Measurements from ENCODE around the gene CDC34. TPM values are rescaled to one million over a fixed set of nuclear protein-coding genes. Genes with fewer than 3 reads are reported as not detected.

The CDC34 gene
- total and polyA plus RNA-seq, 2 of the 8 experiments (the other 6 are each of a cell fraction or from before 2014, with no cell fraction given) = 95.9 to 129 TPM

- Histone ChIP-seq H2BK12ac (ENCODE audit: low read depth, low read length) (no peak overlapping the region), H3K23me2 (ENCODE audit: low read depth, low read length) (peaks cover 7% of the 10 kb centered on the region; the same call in 1 of the 2 replicates), H3K4ac (replicated peaks; ENCODE audit: insufficient read length, low read depth, low read length) (no peak overlapping the region), H3K79me2 (ENCODE audit: control insufficient read depth in 1 of 2, insufficient read depth in 2 of 2, low read length in 2 of 2) (no peaks in the 10 kb centered on the region), H4K20me1 (replicated peaks in 1 of 2; ENCODE audit: control insufficient read depth in 1 of 2, insufficient read depth in 2 of 2, low read length in 2 of 2) (peaks cover 0 to 2% of the 10 kb centered on the region in 2 experiments), H3K36me3 (ENCODE audit: control insufficient read depth in 2 of 4, insufficient read depth in 4 of 4, low read length in 3 of 4) (no peaks in the 10 kb centered on the region), H3K27ac (ENCODE audit: low read depth, low read length) (no peak overlapping the region), H4K91ac (replicated peaks; ENCODE audit: insufficient read length, low read length) (no peak overlapping the region), H3K79me1 (ENCODE audit: low read depth, low read length) (no peaks in the 10 kb centered on the region; the same call in 1 of the 2 replicates), H3K9me3 (ENCODE audit: insufficient read depth in 2 of 2, low read depth in 1 of 2, low read length in 1 of 2) (peaks cover 0 to 9% of the 10 kb centered on the region in 2 experiments; a peak in 2 of 4 replicates), H3K27me3 (replicated peaks in 1 of 4; ENCODE audit: control insufficient read depth in 3 of 4, extremely low read depth in 1 of 4, insufficient read depth in 3 of 4, low read length in 3 of 4) (no peaks in the 10 kb centered on the region; a peak in 1 of 7 replicates), H2AK5ac (ENCODE audit: low read depth, low read length) (no peak overlapping the region), H3K23ac (ENCODE audit: insufficient read length) (no peak overlapping the region), H2BK20ac (ENCODE audit: low read length) (no peak overlapping the region), H2BK120ac (replicated peaks; ENCODE audit: low read depth, low read length) (no peak overlapping the region), H3K56ac (replicated peaks; ENCODE audit: insufficient read length, low read depth, low read length) (no peak overlapping the region), H3K4me3 (ENCODE audit: extremely low read depth in 1 of 4, insufficient read depth in 2 of 4, low read depth in 3 of 4, low read length in 4 of 4) (no peak overlapping the region), H2AFZ (ENCODE audit: low read length) (no peak overlapping the region), H3K9ac (replicated peaks in 1 of 4; ENCODE audit: extremely low read depth in 1 of 4, low read depth in 3 of 4, low read length in 3 of 4) (no peak overlapping the region), H2BK5ac (ENCODE audit: low read depth, low read length) (no peak overlapping the region), H3K4me1 (replicated peaks in 1 of 4; ENCODE audit: control insufficient read depth in 3 of 4, insufficient read depth in 4 of 4, low read length in 3 of 4) (peaks cover 0 to 18% (median 10%) of the 10 kb centered on the region in 4 experiments; a peak in 6 of 7 replicates), H4K5ac (ENCODE audit: insufficient read length, low read depth, low read length) (no peak overlapping the region), H3K18ac (ENCODE audit: extremely low read depth, low read length) (no peak overlapping the region), H3K4me2 (ENCODE audit: insufficient read depth in 1 of 2, low read depth in 2 of 2, low read length in 2 of 2) (no peak overlapping the region), H2BK15ac (ENCODE audit: low read length) (no peak overlapping the region), H4K8ac (ENCODE audit: extremely low read depth, insufficient read depth, low read length) (no peak overlapping the region), H3K14ac (ENCODE audit: insufficient read length) (no peak overlapping the region)
- FAIRE-seq = no peak
- ChIA-PET CTCF (ENCODE audit: partially characterized antibody) (interaction anchor here (0.7 to 5.8 kb wide), 7 partner anchors 12 to 188 kb away, joined by 3 to 23 read pairs (median 4); no protein-coding TSS in a partner anchor), POLR2A (ENCODE audit: partially characterized antibody) (interaction anchor here (1.8 kb wide), 1 partner anchor 98 kb away, joined by 6 read pairs; no protein-coding TSS in a partner anchor)
- no peak for DNase-seq (ENCODE audit: low read depth in 1 of 2, low spot score in 2 of 2)
- 87% methylated on average over 20 of the region's 20 CpGs; no CpG with 5 or more reads in 1 of the 2 experiments for WGBS, 2 experiments (ENCODE audit: extremely low coverage in 1 of 2, insufficient coverage in 1 of 2, insufficient read length in 1 of 2, insufficient replicate concordance in 2 of 2, low coverage in 1 of 2, low lambda C conversion rate in 2 of 2, missing lambda C conversion rate in 1 of 2)
- TF ChIP-seq ATF2 (IDR thresholded peaks at IDR 0.05; ENCODE audit: low read length) (no peak), TAF7 (optimal IDR thresholded peaks at IDR 0.05; ENCODE audit: borderline replicate concordance, low read depth, low read length) (no peak), SP4 (IDR thresholded peaks at IDR 0.05; ENCODE audit: low read length) (no peak), ATF3 (IDR thresholded peaks at IDR 0.05; ENCODE audit: insufficient read depth, low read depth, low read length) (no peak), CEBPB (IDR thresholded peaks at IDR 0.05; ENCODE audit: low read depth, low read length) (no peak), PHF8 (conservative IDR thresholded peaks at IDR 0.05; ENCODE audit: low read depth, low read length) (no peak), YY1 (IDR thresholded peaks at IDR 0.05; ENCODE audit: low read depth, low read length) (no peak), RAD21 (IDR thresholded peaks at IDR 0.05 in 1 of 2, conservative IDR thresholded peaks at IDR 0.05 in 1 of 2; ENCODE audit: low read depth in 2 of 2, low read length in 2 of 2) (0 out of 4 replicates have a peak, but pooled peaks of 1 of the 2 experiments have one; percentile 9), CBX5 (IDR thresholded peaks at IDR 0.05; ENCODE audit: low read depth, low read length) (no peak)
Observed at GRCh38 chr19:482186-483041, 49.1 kb upstream of the CDC34 start.

Data from H1 (cell line).